OCI-LY3 (cell line): Measurements from ENCODE around the gene SORBS1.

Experiments
- CTCF ChIP-seq: fragments of 200-600, 300-600 bp; sonication (generic); IDR thresholded peaks from 2 replicates; pipeline ENCODE4 v1.5.1; 2014; ENCODE audit warnings: antibody characterized with exemption, low read length, low read depth
- EZH2phosphoT487 ChIP-seq: fragments of 200-600 bp; shearing (Covaris generic); IDR thresholded peaks from 2 replicates; pipeline ENCODE4 v1.6.1; 2018; ENCODE audit warnings: antibody characterized with exemption, mixed run types, low read depth

GRCh38 chr10:95459446-95460045 is 101.6 kb downstream of the SORBS1 start:
- TF ChIP-seq CTCF (no peak), EZH2phosphoT487 (no peak)
